Measurements from ENCODE around the gene TXNL4B. TPM values are rescaled to one million over a fixed set of nuclear protein-coding genes. Genes with fewer than 3 reads are reported as not detected.
A peak's percentile ranks its signal among the peaks of the same experiment; 100 is the strongest.

Gene TXNL4B
- total RNA-seq, 2 experiments from 2014 or later = 20.6 to 21.7 TPM

DNA sequence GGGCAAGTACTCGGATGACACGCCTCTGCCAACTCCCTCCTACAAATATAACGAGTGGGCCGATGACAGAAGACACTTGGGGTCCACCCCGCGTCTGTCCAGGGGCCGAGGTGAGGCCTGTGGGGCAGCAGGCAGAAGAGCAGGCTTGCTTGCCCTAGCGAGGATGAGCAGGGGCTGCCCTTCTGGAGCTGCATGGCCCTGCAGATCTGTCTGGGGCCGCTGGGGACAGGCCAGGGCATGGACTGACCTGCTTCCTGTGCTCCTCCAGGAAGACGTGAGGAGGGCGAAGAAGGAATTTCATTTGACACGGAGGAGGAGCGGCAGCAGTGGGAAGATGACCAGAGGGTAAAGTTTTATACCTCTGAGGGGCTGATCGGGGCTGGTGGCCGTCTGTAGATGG is 5.5 kb upstream of the TXNL4B start:
- CTCF ChIA-PET = interaction anchor here (0.8 to 2.6 kb wide), 3 partner anchors 9 to 32 kb away, joined by 3 to 10 read pairs (median 4); no protein-coding TSS in a partner anchor

DNA sequence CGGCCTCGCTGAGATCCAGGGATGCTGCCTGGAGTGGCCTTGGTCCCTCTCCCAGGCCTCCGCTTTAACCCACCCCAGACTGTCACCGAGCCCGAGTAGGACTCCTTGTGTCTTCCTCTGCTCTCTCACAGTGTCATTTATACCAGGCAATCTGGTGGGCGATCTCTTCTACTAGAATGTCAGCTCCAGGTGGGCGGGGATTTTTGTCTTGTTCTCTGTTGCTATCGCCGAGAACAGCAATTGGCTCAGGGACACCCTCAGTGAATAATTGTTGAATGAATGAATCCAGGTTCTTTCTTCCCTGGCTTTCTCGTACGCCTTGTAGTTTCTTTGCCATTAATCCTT is 818 bp upstream of the TXNL4B start:
- TF ChIP-seq, protein P1, sequence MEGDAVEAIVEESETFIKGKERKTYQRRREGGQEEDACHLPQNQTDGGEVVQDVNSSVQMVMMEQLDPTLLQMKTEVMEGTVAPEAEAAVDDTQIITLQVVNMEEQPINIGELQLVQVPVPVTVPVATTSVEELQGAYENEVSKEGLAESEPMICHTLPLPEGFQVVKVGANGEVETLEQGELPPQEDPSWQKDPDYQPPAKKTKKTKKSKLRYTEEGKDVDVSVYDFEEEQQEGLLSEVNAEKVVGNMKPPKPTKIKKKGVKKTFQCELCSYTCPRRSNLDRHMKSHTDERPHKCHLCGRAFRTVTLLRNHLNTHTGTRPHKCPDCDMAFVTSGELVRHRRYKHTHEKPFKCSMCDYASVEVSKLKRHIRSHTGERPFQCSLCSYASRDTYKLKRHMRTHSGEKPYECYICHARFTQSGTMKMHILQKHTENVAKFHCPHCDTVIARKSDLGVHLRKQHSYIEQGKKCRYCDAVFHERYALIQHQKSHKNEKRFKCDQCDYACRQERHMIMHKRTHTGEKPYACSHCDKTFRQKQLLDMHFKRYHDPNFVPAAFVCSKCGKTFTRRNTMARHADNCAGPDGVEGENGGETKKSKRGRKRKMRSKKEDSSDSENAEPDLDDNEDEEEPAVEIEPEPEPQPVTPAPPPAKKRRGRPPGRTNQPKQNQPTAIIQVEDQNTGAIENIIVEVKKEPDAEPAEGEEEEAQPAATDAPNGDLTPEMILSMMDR (IDR thresholded peaks at IDR 0.05) = no peak
- CTCF ChIA-PET = interaction anchor here (0.9 to 2.0 kb wide), 4 partner anchors 9 to 30 kb away, joined by 3 to 7 read pairs (median 4); no protein-coding TSS in a partner anchor
- Mint-ChIP-seq H3K27ac (peak overlapping the region; percentile 99), H3K36me3 (ENCODE audit: low read depth) (peaks cover 40% of the 10 kb centered on the region), H3K9me3 (no peaks in the 10 kb centered on the region), H3K4me3 (peak overlapping the region; percentile 100), H3K27me3 (no peaks in the 10 kb centered on the region), H3K4me1 (ENCODE audit: low read depth) (peaks cover 43% of the 10 kb centered on the region)
- ATAC-seq = peak; percentile 11
- POLR2A ChIA-PET = interaction anchor here (0.6 to 2.2 kb wide), 8 partner anchors 10 to 311 kb away, joined by 3 to 11 read pairs (median 3); no protein-coding TSS in a partner anchor
- intact Hi-C loops (cut with micrococcal nuclease) = no loop called here
- peak; percentile 77 for DNase-seq

More for the DNA sequence above, 5.5 kb upstream of the TXNL4B start:
- H3K36me3 Mint-ChIP-seq (ENCODE audit: low read depth) = peaks cover 58% of the 10 kb centered on the region
- TF ChIP-seq, protein P1 (IDR thresholded peaks at IDR 0.05) = no peak
- DNase-seq (no peak), ATAC-seq (no peak)
- intact Hi-C loops (cut with micrococcal nuclease) = no loop called here
- no peaks in the 10 kb centered on the region for H3K27me3 Mint-ChIP-seq
- peaks cover 21% of the 10 kb centered on the region for H3K4me1 Mint-ChIP-seq (ENCODE audit: low read depth)
- POLR2A ChIA-PET = interaction anchor here (1.6 kb wide), 1 partner anchor 9 kb away, joined by 6 read pairs; no protein-coding TSS in a partner anchor
- H3K27ac Mint-ChIP-seq = no peak overlapping the region
- no peak overlapping the region for H3K4me3 Mint-ChIP-seq
- H3K9me3 Mint-ChIP-seq = no peaks in the 10 kb centered on the region

DNA sequence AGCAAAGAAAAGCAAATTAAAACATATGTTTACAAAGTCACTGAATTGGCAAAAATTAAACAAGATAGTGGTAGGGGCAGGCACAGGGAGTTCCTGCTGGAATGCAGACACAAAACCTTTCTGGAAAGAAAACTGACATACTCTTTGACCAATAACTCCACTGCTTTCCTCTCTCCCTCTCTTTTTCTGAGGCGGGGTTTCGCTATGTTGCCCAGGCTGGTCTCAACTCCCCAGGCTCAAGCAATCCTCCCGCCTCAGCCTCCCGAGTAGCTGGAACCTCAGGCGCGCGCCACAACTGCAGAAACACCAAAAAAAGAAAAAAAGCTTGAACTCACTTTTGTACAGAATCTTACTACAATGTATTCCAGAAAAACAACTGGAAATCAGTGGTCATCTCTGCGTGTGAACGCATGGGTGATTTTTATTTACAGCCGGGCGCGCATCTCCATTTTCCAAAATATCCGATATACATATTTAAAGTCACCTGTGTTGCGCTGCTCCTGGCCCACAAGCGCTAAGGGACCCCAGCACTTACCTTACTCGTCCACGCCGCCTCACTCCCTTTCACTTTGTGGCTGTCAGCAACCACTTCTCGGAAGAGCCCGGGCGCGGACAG is 480 bp downstream of the TXNL4B start:
- POLR2A ChIA-PET = interaction anchor here (0.6 to 2.2 kb wide), 4 partner anchors 9 to 391 kb away, joined by 3 to 11 read pairs (median 5); no protein-coding TSS in a partner anchor
- H3K27ac Mint-ChIP-seq = peak overlapping the region; percentile 99
- intact Hi-C loops (cut with micrococcal nuclease) = no loop called here
- H3K9me3 Mint-ChIP-seq = no peaks in the 10 kb centered on the region
- CTCF ChIA-PET = interaction anchor here (1.4 to 2.1 kb wide), 2 partner anchors 10 to 26 kb away, joined by 3 to 9 read pairs; no protein-coding TSS in a partner anchor
- DNase-seq (peak; percentile 12), ATAC-seq (peak; percentile 22)
- H3K4me3 Mint-ChIP-seq = peak overlapping the region; percentile 100
- peaks cover 43% of the 10 kb centered on the region for H3K4me1 Mint-ChIP-seq (ENCODE audit: low read depth)
- no peaks in the 10 kb centered on the region for H3K27me3 Mint-ChIP-seq
- TF ChIP-seq, protein P1 (IDR thresholded peaks at IDR 0.05) = no peak
- H3K36me3 Mint-ChIP-seq (ENCODE audit: low read depth) = peaks cover 37% of the 10 kb centered on the region

DNA sequence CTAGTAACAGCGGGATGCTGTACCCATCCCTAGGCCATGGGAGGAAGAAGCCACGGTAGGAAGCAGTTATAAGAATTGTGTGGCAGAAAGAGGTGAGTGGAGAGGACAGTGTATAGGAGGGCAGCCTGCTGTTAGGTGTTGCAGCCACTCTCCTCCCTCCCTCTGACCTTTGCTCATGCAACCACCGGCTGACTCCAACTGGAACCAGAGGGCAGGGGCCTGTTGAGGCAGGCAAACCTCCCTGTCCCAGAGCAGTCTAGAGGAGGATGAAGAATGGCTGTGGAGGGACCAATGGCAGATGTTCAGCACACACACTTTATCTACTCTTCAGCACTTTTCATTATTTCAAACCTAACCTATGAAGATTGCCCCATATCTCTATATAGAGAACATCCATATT is 2.2 kb downstream of the TXNL4B start:
- no peak for DNase-seq
- ChIA-PET POLR2A (no interaction called here), CTCF (no interaction called here)
- intact Hi-C loops (cut with micrococcal nuclease) = no loop called here
- H3K4me3 Mint-ChIP-seq = peak overlapping the region; percentile 100
- no peaks in the 10 kb centered on the region for H3K9me3 Mint-ChIP-seq
- TF ChIP-seq, protein P1 (IDR thresholded peaks at IDR 0.05) = no peak
- ATAC-seq = no peak
- peak overlapping the region; percentile 57 for H3K27ac Mint-ChIP-seq
- H3K27me3 Mint-ChIP-seq = no peaks in the 10 kb centered on the region
- H3K4me1 Mint-ChIP-seq (ENCODE audit: low read depth) = peaks cover 38% of the 10 kb centered on the region
- H3K36me3 Mint-ChIP-seq (ENCODE audit: low read depth) = peaks cover 29% of the 10 kb centered on the region

DNA sequence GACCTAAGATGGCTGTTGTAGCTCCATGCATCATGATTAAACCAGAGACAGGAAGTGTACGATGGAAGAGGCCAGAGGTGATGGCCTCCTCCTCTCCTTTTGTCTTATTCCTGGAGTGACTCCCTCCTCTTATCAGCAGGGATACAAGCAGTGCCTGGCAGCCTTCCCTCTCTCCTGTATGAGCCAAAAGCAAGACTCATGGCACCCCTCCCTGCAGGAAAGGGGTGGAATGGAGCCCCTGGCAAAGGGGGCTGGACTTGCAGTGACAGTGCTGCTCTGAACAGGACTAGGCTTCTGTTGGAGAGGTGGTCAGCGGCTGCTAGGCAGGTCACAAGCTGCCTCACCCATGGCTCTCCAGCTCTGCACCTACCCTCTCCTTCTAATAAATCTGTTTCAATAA is 8.4 kb downstream of the TXNL4B start:
- H3K27me3 Mint-ChIP-seq = no peaks in the 10 kb centered on the region
- peaks cover 9% of the 10 kb centered on the region for H3K9me3 Mint-ChIP-seq
- H3K4me1 Mint-ChIP-seq (ENCODE audit: low read depth) = peaks cover 2% of the 10 kb centered on the region
- intact Hi-C loops (cut with micrococcal nuclease) = no loop called here
- TF ChIP-seq, protein P1 (IDR thresholded peaks at IDR 0.05) = no peak
- H3K36me3 Mint-ChIP-seq (ENCODE audit: low read depth) = peaks cover 40% of the 10 kb centered on the region
- H3K27ac Mint-ChIP-seq = no peak overlapping the region
- POLR2A ChIA-PET = no interaction called here
- no peak overlapping the region for H3K4me3 Mint-ChIP-seq
- CTCF ChIA-PET = interaction anchor here (1.4 kb wide), 1 partner anchor 9 kb away, joined by 3 read pairs; no protein-coding TSS in a partner anchor
- ATAC-seq (no peak), DNase-seq (no peak)

Measured in activated CD8-positive, alpha-beta T cell treated with anti-CD3 and anti-CD28 coated beads for 36 hours (primary cell).